ENCODE results near the gene PRDM15. TPM values are rescaled to one million over a fixed set of nuclear protein-coding genes. Genes with fewer than 3 reads are reported as not detected.
A peak's percentile ranks its signal among the peaks of the same experiment; 100 is the strongest.

The PRDM15 gene
- total RNA-seq, 1 donor from 2014 or later, result 8.0 TPM

GRCh38 chr21:41913230-41913629 lies 34.1 kb upstream of the PRDM15 start:
- DNase-seq (ENCODE audit: low spot score), result no peak

DNA sequence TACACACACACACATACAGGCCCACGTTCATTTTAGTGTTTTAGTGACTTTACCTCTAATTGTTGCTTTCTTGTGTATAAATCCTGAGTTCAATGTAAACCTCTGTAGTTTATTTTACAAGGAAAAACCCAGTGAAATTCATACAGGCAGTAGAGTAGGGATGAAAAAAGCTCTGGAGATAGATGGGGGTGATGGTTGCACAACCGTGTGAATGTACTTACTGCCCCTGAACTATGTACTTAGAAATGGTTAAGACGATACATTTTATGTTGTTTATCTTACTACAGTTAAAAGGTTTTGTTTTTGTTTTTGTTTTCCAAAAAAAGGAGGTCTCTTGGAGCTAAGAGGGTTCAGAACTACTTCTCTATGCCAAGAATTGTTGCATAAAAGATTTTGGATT lies 29.7 kb upstream of the PRDM15 start:
- no peak for DNase-seq (ENCODE audit: low spot score)

- no peak for DNase-seq (ENCODE audit: low spot score)
These were observed 28.5 kb upstream of the PRDM15 start for GRCh38 chr21:41907496-41908258.

- no peak for DNase-seq (ENCODE audit: low spot score)
These were observed 27.6 kb upstream of the PRDM15 start for GRCh38 chr21:41906770-41907169.

DNA sequence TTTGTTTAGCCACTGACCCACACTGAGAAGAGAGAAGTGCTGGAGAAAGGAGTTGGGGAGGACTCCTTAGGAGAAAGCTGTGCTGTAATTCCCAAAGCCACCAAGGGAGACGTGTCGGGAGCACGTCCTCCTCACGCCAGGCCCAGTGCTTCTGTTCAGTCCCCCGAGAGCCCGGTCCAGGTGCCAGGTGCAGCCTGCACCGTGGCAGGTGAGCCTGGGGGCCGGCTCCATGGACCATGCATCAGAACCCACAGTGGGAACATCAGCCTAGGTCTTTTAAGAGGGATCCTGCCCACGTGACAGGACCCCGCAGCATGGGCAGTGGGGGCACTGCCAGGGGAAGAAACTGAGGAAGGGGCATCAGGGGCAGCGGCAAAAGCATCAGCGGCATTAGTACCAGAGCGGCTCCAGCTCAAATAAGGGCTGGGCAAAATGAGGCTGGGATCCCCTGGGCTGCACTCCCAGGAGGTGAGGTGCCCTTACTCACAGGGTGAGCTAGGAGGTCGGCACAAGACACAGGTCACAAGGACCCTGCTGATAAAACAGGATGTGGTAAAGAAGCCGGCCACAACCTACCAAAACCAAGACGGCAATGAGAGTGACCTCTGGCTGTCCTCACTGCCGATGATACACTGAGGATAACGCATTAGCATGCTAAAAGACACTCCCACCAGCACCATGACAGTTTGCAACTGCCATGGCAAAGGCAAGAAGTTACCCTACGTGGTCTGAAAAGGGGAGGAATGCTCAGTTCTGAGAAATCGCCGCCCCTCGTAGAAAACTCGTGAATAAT lies 24.6 kb upstream of the PRDM15 start:
- DNase-seq (ENCODE audit: low spot score), result no peak

- no peak for DNase-seq (ENCODE audit: low spot score)
These were observed 23.8 kb upstream of the PRDM15 start for GRCh38 chr21:41902946-41903345.

- DNase-seq (ENCODE audit: low spot score), result no peak
These were observed 22.6 kb upstream of the PRDM15 start for GRCh38 chr21:41901782-41902181.

DNA sequence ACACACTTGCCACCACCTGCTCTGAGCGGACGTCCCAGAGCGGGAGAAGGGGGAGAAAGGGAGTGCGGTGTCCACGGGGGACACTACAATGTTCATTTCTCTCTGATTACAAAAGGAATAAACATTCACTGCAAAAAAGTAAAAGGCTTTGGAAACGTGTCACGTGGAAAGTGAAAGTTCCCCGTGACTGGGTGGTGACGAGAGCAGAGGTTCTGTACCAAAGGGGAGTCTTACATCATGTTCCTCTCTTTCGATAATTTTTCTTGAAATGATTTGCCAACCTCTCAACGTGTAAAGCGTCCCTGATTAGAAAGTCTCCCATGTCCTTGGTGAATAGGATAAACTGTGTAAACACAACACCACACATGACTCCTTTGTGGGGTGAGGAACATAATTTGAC lies 22.0 kb upstream of the PRDM15 start:
- peak; percentile 49 for DNase-seq (ENCODE audit: low spot score)

GRCh38 chr21:41900401-41900800 lies 21.3 kb upstream of the PRDM15 start:
- DNase-seq (ENCODE audit: low spot score), result peak; percentile 59

DNA sequence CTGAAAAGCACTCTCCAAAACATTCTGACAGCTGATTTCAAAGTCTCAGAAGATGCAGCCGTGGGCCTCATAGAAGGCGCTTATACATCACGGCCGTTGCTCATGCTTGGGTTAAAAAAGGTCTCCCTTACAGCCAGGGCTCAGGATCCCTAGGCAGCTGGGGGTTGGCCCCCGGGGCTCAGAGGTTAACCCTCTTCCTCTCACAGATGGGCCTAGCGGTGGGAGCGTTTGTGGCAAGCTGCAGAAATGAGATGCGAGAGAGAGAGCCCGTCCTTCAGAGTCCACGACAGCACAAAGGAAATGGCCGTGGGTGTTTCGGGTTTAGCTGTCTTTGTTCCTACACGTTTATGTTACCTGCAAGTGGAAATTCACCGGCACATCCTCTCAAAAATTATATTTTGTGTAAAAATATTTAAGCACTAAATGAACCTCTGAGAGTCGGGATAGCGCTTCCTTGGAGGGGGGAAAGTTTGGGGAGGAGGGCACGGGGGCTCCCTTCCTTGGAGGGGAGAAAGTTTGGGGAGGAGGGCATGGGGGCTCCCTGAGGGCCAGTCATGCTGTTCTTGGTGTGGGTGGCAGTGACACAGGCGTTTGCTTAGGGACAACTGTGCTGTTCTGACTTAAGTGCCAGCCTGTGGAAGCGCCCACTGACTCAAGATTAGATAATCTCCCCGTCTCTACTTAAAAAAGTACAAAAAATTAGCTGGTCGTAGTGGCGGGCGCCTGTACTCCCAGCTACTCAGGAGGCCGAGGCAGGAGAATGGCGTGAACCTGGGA lies 20.5 kb upstream of the PRDM15 start:
- DNase-seq (ENCODE audit: low spot score), result no peak

- DNase-seq (ENCODE audit: low spot score), result no peak
These were observed 19.9 kb upstream of the PRDM15 start for GRCh38 chr21:41898998-41899397.

DNA sequence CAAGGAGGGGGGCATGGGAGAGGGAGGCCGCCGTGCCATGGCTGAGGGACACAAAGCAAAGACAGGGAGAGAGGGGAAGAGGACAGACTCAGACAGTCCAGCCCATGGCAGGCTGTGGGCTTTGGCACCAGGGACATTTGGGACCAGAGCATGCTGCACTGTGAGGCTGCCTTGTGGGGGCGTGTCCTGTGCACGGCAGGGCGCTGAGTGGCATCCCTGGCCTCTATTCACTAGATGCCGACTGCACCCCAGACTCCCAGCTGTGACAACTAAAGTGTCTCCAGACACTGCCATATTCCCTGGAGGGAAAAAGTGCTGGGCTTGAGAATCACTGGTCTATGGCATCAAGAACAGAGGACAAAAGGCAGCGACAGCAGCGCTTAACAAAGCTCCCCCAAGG lies 18.6 kb upstream of the PRDM15 start:
- DNase-seq (ENCODE audit: low spot score), result no peak

DNA sequence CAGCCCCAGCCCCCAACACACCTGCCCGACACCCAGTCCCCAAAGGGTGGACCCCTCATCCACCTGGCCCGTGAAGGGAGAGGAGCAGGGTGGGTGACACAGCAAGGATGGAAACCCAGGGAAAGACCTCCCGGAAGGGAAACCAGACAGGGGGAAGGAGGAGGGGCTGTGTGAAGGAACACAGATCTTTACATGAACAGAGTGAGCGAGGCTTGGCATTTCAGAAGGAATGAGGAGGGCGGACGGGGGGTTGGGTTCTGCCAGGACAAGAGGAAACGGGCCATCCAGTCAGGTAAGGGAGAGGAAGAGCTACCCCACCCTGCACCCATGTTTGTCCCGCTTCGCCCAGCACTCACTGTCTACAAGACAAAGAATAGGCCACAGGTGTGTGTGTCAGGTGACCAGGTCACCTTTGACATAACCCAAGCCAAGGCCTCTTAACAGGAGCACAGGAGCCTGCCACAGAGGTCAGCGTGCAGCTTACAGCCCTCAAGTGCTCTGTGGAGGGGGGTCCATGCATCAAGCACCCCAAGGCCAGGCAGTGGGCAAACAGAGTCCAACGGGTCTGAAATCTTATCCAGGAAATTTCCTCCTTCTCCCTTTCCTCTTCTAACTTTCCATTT lies 18.0 kb upstream of the PRDM15 start:
- no peak for DNase-seq (ENCODE audit: low spot score)

DNA sequence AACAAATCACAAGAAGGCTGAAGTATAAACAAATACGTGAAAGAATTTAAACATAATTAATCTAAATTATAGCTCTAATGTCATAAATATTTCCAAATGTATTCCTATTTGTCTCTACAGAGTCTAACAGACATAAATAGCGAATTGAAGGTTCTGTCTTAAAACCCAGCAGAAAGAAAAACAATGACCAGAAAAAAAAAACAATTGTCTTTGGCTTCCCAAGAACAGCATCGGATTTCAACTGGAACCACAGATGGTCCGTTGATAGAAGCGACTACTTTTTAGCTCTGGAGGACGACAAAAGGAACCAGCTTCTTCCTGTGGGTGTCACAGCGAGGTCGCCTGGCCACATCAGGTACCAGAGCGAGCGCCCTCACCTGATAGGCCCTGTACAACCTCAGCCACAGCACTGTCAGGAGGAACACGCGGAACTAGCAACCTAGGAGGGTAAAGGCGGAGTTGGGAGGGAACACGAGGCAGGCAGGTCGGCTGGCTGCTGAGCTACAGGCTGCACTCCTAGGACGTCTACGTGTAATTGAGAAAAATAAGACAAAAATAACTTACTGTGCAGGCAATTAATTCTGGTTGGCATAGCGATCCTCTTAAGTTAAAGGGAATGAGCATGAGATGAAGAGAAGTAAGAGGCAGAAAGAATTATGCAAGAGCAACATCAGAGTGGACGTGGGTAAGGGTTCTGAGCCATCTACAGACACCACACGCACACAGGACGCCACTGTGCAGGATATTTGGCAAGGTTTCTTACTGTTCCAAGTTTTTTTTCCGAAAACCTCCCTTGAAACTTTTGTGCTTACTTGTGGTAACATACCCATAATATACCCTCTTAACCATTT lies 16.7 kb upstream of the PRDM15 start:
- no peak for DNase-seq (ENCODE audit: low spot score)

- DNase-seq (ENCODE audit: low spot score), result no peak
These were observed 15.9 kb upstream of the PRDM15 start for GRCh38 chr21:41894922-41895557.

DNA sequence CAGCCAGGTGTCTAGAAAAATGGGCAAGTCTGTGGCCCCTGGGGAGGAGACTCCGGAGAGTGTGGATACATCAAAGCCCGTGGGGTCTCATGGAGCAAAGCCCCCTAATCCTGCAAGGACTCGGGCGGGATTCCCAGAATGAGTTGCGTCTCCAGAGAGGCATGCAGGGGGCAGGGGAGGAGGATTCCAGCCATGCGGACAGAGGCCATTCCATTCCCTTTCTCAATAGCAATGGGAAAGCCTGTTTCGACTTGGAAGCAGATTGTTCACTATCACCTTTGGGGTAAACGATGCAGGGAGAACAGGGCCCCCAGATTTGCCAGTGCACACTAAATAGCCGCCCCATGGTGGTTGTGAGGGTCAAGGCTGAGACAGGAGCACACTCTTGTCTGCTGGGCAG lies 15.4 kb upstream of the PRDM15 start:
- no peak for DNase-seq (ENCODE audit: low spot score)

DNA sequence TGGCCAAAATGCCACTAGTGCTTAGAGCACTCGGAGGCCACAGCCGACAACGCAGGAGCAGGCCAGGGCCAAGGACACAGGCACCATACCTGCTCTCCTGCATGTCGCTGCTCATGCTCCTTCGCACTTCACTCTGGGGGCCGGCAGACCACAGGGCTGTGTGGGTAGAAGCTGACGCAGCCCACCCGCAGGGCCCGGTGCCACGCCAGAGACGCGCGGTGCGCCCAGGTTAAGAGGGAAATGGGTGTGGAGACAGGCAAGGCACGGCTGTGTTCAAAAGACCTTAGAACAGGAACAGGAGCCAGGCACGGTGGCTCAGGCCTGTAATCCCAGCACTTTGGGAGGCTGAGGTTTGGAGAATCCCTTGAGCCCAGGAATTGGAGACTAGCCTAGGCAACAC lies 13.6 kb upstream of the PRDM15 start:
- no peak for DNase-seq (ENCODE audit: low spot score)

- DNase-seq (ENCODE audit: low spot score), result no peak
These were observed 12.0 kb upstream of the PRDM15 start for GRCh38 chr21:41891132-41891531.

- DNase-seq (ENCODE audit: low spot score), result no peak
These were observed 11.2 kb upstream of the PRDM15 start for GRCh38 chr21:41890355-41890754.

DNA sequence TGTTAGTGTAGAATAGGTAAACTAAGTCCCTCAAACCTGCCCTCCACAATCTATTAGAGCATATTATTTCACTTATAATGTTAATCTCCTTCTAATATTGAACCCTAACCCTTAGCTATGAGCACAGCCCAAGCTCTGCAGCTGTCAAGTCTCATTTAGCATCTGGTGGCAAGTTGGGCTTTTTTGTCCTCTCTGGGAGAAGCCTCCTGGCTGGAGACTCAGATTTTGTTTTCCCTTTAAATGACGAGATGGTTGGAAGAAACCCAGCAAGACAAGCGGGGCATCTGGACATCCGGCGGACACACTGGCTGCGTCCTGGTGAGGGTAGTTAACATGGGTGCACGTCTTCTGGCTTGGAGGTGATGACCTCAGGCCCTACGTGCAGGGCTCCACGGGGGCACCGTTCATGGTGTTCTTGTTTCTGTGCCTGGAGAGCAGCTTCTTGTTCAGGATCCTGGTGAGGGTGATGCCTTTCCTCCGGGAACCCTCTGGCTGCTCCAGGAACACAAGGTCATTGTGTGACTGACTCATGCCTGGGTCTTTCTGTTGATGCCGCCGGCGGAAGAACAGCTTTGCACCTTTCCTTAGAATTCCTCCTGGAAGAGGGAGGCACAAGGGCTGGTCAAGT lies 9.7 kb upstream of the PRDM15 start:
- DNase-seq (ENCODE audit: low spot score), result no peak
